ENCODE data around the gene PPDPF. TPM values are rescaled to one million over a fixed set of nuclear protein-coding genes. Genes with fewer than 3 reads are reported as not detected.

Gene PPDPF
- total and polyA plus RNA-seq, 2 of the 8 experiments (the other 6 are each of a cell fraction or from before 2014, with no cell fraction given), result 30.5 to 138 TPM

DNA sequence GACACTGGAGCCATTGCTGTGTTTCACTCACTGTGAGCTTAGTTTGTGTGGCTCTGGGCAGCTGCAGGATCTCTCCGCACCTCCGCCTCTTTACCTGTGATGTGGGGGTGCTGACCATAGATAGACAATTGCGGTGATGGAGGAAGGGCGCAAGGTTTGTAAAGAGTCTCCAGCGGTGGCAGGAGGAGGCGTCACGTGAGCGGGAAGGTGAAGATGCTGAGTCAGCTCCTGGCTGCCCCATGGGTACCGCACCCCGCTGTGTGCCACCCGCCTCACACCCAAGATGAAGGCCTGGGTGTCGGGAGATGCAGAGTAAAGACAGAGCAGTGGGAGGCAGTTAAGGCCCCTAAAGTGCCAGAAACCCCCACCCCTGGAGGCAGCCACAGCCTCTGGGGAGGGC lies 39.1 kb upstream of the PPDPF start:
- Histone ChIP-seq H2BK5ac (ENCODE audit: low read depth, low read length) (peak overlapping the region; percentile 13; the same call in 1 of the 2 replicates), H3K14ac (ENCODE audit: insufficient read length) (no peak overlapping the region), H3K23ac (ENCODE audit: insufficient read length) (no peak overlapping the region), H2BK120ac (replicated peaks; ENCODE audit: low read depth, low read length) (no peak overlapping the region), H3K4me1 (replicated peaks in 1 of 4; ENCODE audit: control insufficient read depth in 3 of 4, insufficient read depth in 4 of 4, low read length in 3 of 4) (peaks cover 0 to 20% (median 12%) of the 10 kb centered on the region in 4 experiments; a peak in 5 of 7 replicates), H2AFZ (ENCODE audit: low read length) (no peak overlapping the region), H3K4me2 (ENCODE audit: insufficient read depth in 1 of 2, low read depth in 2 of 2, low read length in 2 of 2) (no peak overlapping the region), H2BK12ac (ENCODE audit: low read depth, low read length) (peak overlapping the region; percentile 6; the same call in 1 of the 2 replicates), H3K56ac (replicated peaks; ENCODE audit: insufficient read length, low read depth, low read length) (no peak overlapping the region), H4K91ac (replicated peaks; ENCODE audit: insufficient read length, low read length) (no peak overlapping the region), H2BK15ac (ENCODE audit: low read length) (no peak overlapping the region; the same call in 1 of the 2 replicates), H3K4me3 (ENCODE audit: extremely low read depth in 1 of 4, insufficient read depth in 2 of 4, low read depth in 3 of 4, low read length in 4 of 4) (no peak overlapping the region), H2BK20ac (ENCODE audit: low read length) (0 out of 2 replicates have a peak overlapping the region, but pooled peaks have one; percentile 61), H3K79me2 (ENCODE audit: control insufficient read depth in 1 of 2, insufficient read depth in 2 of 2, low read length in 2 of 2) (no peaks in the 10 kb centered on the region), H3K79me1 (ENCODE audit: low read depth, low read length) (no peaks in the 10 kb centered on the region), H4K5ac (ENCODE audit: insufficient read length, low read depth, low read length) (no peak overlapping the region), H3K9me3 (ENCODE audit: insufficient read depth in 2 of 2, low read depth in 1 of 2, low read length in 1 of 2) (peaks cover 3% of the 10 kb centered on the region in 2 experiments; a peak in 1 of 4 replicates), H3K36me3 (ENCODE audit: control insufficient read depth in 2 of 4, insufficient read depth in 4 of 4, low read length in 3 of 4) (no peaks in the 10 kb centered on the region), H4K20me1 (replicated peaks in 1 of 2; ENCODE audit: control insufficient read depth in 1 of 2, insufficient read depth in 2 of 2, low read length in 2 of 2) (no peaks in the 10 kb centered on the region), H3K27me3 (replicated peaks in 1 of 4; ENCODE audit: control insufficient read depth in 3 of 4, extremely low read depth in 1 of 4, insufficient read depth in 3 of 4, low read length in 3 of 4) (no peaks in the 10 kb centered on the region), H3K23me2 (ENCODE audit: low read depth, low read length) (no peaks in the 10 kb centered on the region), H3K18ac (ENCODE audit: extremely low read depth, low read length) (no peak overlapping the region), H2AK5ac (ENCODE audit: low read depth, low read length) (no peak overlapping the region), H3K9ac (replicated peaks in 1 of 4; ENCODE audit: extremely low read depth in 1 of 4, low read depth in 3 of 4, low read length in 3 of 4) (no peak overlapping the region), H4K8ac (ENCODE audit: extremely low read depth, insufficient read depth, low read length) (no peak overlapping the region), H3K27ac (ENCODE audit: low read depth, low read length) (no peak overlapping the region), H3K4ac (replicated peaks; ENCODE audit: insufficient read length, low read depth, low read length) (no peak overlapping the region)
- ChIA-PET CTCF (ENCODE audit: partially characterized antibody) (interaction anchor here (0.7 to 4.8 kb wide), 7 partner anchors 11 to 251 kb away, joined by 3 to 39 read pairs (median 3); no protein-coding TSS in a partner anchor), POLR2A (ENCODE audit: partially characterized antibody) (interaction anchor here (1.1 to 2.3 kb wide), 2 partner anchors 10 to 21 kb away, joined by 3 to 8 read pairs; partner anchors contain the start of gene KCNQ2)
- TF ChIP-seq MAFK (IDR thresholded peaks at IDR 0.05; ENCODE audit: low read depth, low read length) (peak; percentile 82), POU5F1 (IDR thresholded peaks at IDR 0.05; ENCODE audit: low read depth, low read length) (no peak)
- no peak for DNase-seq (ENCODE audit: low read depth in 1 of 2, low spot score in 2 of 2)
- no peak for FAIRE-seq
- 68% methylated on average over 12 of the region's 12 CpGs; no CpG with 5 or more reads in 1 of the 2 experiments for WGBS, 2 experiments (ENCODE audit: extremely low coverage in 1 of 2, insufficient coverage in 1 of 2, insufficient read length in 1 of 2, insufficient replicate concordance in 2 of 2, low coverage in 1 of 2, low lambda C conversion rate in 2 of 2, missing lambda C conversion rate in 1 of 2)

All from H1 (cell line).